ENCODE data around the gene MAN1A1.

DNA sequence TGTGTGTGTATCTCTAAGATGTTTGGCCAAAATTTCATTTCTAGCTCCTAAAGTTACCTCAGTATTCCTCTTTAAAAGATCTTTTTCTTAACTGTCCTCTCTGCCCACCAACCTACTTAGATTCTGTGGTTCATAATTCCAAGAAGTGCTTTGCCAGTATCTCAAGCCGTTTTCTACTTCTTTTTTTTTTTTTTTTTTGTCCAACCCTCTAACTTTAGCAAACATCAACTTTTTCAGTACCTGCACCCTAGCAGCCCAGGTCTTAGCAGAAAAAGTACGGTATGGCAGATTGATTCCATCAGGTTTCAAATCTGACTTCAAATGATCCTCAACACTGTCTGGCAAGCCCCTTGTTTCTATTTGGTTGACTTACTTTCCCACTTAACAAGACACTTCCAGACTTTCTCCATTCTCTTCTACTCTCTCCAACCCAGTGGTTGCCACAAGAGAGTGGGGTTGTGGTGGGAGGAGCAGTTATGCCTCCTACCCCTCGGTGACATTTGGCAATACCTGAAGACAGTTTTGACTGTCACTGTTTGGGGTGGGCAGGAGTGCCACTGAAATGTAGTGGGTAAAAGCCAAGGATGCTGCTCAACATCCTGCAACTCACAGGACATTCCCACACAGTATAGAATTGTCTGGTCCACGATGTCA is 10.8 kb upstream of the MAN1A1 start:
- TF ChIP-seq, protein P1, sequence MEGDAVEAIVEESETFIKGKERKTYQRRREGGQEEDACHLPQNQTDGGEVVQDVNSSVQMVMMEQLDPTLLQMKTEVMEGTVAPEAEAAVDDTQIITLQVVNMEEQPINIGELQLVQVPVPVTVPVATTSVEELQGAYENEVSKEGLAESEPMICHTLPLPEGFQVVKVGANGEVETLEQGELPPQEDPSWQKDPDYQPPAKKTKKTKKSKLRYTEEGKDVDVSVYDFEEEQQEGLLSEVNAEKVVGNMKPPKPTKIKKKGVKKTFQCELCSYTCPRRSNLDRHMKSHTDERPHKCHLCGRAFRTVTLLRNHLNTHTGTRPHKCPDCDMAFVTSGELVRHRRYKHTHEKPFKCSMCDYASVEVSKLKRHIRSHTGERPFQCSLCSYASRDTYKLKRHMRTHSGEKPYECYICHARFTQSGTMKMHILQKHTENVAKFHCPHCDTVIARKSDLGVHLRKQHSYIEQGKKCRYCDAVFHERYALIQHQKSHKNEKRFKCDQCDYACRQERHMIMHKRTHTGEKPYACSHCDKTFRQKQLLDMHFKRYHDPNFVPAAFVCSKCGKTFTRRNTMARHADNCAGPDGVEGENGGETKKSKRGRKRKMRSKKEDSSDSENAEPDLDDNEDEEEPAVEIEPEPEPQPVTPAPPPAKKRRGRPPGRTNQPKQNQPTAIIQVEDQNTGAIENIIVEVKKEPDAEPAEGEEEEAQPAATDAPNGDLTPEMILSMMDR (conservative IDR thresholded peaks at IDR 0.05; ENCODE audit: low read depth, low read length), result no peak
- no peak for TF ChIP-seq EZH2 (IDR thresholded peaks at IDR 0.05; ENCODE audit: borderline replicate concordance, low read depth, low read length, poor library complexity, severe bottlenecking)

All from A673 (cell line).